HG02973 (cell line): ENCODE data around the gene PPP4R1.

Experiments used
- ATAC-seq: cut with Tn5 transposase; IDR thresholded peaks from one replicate; pipeline ENCODE4 v1.9.1; 2021; ENCODE audit warnings: moderate library complexity; ENCODE audit not compliant: unreplicated experiment

Gene PPP4R1

GRCh38 chr18:9549405-9549804, 65.0 kb downstream of the PPP4R1 start:
- no peak for ATAC-seq

DNA sequence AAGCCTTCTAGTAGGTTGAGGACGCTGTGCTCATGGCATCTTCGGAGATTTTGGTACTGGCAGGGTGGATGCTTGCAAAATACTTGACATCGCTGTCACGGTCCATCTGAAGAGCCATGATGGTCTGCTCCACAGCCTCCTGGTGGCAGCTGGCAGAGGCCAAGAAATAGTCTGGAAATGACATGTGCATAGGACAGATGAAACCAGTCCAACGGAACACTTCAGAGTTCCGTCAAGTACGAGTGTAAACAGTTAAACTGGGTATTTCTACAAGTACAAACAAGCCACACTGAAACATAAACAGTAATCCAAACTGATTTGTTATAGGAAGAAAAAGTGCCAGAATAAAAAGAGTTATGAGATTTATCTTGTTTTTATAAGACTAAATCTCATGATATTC, 66.6 kb downstream of the PPP4R1 start:
- no peak for ATAC-seq

DNA sequence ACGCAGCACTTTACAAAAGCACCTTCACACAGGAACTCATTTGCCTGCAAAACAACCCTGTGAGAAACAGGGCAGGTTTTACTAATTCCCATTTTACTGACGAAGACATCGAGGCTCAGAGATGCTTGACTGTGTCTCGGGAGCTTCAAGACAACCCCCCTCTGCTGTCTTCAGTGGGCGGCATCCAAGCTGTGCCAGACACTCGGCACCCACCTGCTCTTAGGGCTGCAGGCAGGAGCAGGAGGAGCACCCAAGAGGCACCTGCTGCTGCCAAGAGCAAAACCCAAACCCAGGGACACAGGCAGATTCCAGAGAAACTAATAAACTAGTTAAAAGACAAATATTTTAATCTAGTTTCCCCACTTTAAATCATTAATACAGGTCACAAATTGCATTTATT, 67.9 kb downstream of the PPP4R1 start:
- ATAC-seq = no peak

- no peak for ATAC-seq
Measured at GRCh38 chr18:9545029-9545428, 69.3 kb downstream of the PPP4R1 start.

DNA sequence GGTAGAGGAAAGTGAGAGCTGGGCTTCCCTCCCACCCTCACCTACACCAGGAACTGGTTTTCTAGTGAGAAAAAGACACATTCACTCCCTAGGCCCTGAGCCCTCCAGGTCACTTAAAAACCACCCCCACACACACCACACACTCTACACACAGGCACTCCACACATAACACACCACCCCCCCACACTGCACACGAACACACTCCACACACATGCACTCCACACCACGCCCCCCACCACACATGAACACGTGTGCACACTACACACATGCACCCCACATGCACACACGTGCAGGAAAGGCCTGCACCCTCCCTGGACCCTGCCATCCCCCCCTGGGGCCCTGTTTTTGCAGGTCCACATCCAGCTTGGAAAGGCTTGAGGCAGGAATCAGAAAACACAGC, 71.4 kb downstream of the PPP4R1 start:
- no peak for ATAC-seq

DNA sequence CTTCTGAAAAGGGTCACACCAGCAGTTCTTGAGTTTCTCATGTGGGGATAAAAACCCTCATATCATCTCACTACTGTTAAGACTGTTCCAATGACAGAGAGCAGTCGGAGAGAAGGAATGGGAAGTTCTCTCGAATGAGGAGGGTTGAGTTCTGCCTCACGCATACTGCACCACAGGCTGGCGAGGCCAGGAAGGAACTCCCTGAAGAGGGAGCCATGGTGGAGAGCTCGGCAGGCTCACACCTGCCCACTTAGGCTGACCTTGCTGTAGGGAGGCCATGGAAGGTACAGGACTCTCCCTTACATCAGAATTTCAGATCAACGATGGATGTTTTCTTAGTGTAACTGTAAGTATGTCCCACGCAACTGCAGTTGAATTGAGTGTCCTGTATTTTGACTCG, 74.4 kb downstream of the PPP4R1 start:
- no peak for ATAC-seq

DNA sequence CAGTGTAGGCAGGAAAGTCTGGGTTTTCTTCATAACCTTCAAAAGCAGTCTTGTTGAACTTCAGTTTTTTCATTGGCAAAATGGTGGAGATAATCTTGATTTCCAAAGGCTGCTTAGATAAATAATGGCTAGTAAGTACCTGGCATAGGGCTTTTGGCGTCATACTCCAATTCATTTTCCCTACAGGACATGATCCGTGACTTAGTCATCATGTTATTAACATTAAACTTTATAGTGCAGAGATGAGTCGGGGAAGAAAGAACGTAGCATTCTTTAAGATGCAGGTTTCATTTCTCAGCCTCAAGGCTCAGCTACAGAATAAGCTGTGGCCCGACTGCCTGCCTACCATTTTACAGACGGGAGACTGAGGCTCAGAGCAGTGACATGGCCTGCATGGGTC, 75.1 kb downstream of the PPP4R1 start:
- ATAC-seq = no peak

DNA sequence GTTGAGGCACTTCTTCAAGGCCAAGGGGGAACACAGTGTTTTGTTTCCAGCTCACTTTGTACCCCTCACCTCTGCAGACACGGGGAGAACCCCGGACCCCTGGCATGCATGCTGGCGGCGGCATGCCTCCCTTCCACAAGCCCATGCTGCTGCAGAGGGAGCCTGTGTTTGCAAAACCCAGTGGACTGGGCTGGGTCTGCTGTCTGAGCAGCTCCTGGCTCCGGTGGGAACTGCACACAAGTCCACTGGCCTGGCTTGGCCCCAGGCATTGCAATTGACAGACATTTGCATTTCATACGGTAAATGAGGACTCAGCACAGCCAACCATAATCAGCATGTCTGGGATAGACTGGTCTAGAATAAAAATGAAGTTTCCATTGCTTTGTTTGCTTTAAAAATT, 76.7 kb downstream of the PPP4R1 start:
- ATAC-seq = no peak

DNA sequence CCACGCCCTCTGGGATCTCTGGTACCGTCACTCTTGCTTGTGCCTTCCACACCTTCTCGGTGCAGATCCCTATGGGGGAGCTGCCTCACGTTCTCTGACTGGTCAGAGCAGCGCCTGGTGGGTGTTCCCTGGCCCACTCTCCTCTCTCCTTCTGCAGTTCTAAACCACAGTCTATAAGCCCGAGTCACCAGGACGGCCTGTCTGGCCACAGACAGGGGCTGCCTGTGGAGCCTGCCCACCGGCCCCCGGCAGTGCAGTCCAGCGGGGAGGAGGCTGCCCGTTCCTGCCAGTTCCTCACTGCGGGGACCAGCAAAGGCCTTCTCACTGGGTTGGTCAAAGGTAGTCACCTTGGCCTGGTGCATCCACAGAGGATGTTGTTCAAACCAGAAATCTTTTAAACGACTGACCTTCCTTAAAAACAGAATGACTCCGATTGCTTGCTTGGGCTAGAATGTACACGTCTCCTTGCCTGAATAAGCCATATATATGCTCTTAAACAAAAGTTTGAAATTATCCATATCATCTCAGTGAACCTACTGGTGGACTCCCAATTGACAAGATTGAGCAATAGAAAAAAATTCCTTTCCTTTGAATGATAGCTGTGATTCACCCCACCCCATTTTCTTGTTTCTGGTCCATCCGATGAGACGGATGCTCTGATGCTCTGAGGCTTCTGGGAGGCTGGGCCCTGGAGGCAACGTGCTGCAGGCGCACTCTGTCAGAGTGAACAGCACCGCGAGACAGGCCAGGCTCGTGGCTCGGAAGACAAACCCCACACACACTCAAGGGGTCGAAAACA, 77.8 kb downstream of the PPP4R1 start:
- ATAC-seq = no peak

DNA sequence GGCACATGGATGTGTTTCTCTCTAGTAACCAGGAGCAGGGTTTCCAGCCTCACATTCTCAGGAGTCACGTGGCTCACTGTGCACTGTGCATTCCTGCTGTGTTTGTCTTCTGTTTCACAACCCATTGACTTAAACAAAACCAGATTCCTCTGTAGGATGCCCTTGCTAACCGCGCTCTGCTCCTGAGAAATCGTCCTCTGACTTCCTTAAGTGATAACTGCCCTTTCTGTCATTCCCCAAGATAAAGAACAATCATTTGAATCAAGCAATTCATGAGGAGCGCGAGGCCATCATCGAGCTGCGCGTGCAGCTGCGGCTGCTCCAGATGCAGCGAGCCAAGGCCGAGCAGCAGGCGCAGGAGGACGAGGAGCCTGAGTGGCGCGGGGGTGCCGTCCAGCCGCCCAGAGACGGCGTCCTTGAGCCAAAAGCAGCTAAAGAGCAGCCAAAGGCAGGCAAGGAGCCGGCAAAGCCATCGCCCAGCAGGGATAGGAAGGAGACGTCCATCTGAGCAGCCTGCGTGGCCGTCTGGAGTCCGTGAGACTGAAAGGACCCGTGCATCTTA, 78.8 kb downstream of the PPP4R1 start:
- no peak for ATAC-seq

GRCh38 chr18:9534844-9535243, 79.5 kb downstream of the PPP4R1 start:
- ATAC-seq = no peak

DNA sequence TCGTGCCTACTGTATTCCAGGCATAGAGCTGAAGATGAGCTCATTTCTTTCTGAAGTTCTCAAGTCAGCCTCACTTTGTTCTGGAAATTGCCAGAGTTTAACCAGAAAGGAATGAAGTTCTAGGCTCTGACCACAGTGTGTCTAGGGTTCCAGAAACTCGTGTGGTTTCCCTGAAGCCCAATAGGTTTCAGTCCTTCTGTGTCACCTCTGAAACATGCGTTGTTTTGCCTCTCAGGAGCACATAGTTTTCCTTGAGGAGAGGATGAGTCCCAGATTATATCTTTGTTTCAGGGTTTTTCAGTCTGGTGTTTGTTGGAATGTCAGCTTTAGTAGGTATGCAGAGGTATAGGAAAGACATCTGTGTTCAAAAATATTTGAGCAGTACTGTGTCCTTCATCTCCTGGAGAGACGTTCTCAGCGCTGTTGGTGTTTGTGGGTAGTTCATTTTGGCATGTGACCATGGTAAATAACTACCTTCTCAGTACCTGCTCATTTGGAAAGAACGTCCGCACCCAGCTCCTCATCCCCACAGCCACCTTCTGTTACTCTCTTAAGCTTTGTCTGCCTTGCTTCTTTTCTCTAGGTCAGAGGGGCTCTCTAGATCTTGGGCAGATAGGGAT, 82.5 kb downstream of the PPP4R1 start:
- ATAC-seq = no peak

DNA sequence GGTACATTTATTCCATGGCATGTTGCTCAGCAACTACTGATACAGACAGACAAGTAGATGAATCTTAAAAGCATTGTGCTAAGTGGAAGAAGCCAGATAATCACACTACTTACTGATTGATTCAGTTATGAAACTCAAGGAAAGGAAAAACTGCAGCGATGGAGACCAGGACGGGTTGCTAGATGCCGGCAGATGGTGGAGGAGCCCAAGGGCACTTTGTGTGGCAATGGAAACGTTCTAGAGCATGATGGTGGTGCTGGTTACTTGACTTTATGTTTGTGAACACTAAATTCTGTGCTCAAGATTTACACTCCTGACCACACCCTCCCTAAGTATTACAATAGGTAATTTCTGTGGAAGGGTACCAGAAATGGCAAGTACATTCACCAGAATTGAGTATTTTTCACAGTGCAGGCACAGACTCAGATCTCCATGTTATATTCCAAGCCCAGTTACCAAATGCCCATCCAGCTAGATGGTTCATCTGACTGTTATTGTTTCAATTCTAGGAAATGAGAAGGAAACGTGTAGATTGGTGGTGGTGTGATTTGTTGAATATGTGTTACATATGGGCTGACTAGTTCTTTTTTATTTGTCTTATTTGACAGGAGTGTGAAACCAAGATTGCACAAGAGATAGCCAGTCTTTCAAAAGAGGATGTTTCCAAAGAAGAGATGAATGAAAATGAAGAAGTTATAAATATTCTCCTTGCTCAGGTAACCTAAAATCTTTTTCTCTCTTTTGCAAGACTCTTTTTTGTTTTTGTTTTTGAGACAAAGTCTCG, 83.9 kb downstream of the PPP4R1 start:
- no peak for ATAC-seq

GRCh38 chr18:9526458-9526857, 87.9 kb downstream of the PPP4R1 start:
- ATAC-seq = no peak

DNA sequence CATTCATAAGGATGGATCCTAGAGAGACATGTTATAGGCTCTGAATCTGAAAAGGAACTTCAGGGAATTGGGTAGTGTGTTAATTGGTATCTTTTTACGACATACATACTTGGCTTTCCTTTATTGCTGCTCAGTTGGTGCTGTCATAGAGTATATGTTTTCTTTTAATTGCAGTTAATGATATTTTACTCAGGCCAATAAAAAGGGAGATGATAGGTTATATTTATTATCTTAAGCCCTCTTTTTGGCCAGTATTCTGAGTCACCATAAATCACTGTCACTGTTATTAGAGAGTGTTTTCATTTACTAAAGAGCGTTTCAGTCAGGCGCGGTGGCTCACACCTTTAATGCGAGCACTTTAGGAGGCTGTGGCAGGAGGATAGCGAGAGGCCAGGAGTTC, 91.4 kb downstream of the PPP4R1 start:
- no peak for ATAC-seq

DNA sequence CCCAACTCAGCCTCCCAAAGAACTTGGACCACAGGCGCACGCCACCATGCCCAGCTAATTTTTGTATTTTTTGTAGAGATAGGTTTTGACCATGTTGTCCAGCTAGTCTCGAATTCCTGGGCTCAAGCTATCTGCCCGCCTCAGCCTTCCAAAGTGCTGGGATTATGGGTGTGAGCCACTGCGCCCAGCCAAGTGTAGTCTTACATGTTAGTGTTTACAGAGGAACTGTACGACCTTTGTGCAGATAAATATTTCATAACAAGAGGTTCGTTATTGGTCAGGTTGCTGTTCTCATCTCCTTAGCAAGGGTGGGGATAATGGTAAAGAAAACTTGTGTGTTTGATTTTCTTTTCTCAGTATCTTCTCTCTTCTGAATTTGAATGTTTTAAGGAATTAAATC, 92.6 kb downstream of the PPP4R1 start:
- no peak for ATAC-seq

DNA sequence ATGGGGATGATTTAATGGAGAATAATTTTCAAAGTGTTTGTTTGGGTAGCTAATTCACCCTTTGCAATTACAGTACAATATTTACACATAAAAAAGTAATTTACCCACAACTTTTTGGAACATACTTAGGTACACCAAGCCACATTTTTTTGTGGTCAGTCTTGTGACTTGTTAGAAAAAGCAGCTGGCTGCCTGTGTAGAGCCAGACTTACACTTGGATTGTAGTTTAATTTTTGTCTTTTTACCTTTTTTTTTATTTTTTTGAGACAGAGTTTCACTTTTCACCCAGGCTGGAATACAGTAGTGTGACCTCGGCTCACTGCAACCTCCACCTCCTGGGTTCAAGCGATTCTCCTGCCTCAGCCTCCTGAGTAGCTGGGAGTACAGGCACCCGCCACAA, 93.7 kb downstream of the PPP4R1 start:
- ATAC-seq = no peak

GRCh38 chr18:9519399-9519798, 95.0 kb downstream of the PPP4R1 start:
- no peak for ATAC-seq

- ATAC-seq = no peak
Measured at GRCh38 chr18:9517869-9518268, 96.5 kb downstream of the PPP4R1 start.

DNA sequence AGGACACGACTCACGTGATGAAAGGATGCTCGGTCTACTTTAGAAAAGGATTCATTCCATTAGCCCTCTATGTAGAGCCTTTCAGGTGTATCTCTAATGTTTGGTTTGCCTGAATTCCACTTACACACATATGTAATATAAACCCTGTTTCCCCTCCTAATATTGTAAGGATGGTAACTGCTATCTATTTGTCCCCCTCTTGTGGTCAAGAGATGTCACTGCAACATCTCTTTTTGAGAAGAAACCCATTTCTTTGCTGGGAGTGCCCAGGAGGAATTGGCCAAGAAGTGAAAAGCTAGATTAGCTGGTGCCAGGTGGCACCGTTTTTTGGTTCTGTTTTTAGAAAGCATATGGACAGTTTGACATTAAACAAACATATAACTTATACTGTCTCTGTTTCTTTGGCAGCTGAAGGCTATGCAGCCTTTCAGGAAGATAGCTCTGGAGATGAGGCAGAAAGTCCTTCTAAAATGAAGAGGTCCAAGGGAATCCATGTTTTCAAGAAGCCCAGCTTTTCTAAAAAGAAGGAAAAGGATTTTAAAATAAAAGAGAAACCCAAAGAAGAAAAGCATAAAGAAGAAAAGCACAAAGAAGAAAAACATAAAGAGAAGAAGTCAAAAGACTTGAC, 97.8 kb downstream of the PPP4R1 start:
- ATAC-seq = no peak

- ATAC-seq = no peak
Measured at GRCh38 chr18:9513971-9514512, 100.3 kb downstream of the PPP4R1 start.
